ENCODE data around the gene PTPRD. TPM values are rescaled to one million over a fixed set of nuclear protein-coding genes. Genes with fewer than 3 reads are reported as not detected.

The PTPRD gene
- total RNA-seq, 1 donor from 2014 or later = 136 TPM

- no peaks in the 10 kb centered on the region for H3F3A ChIP-seq (ENCODE audit: low read depth)
These were observed 508.0 kb downstream of the PTPRD start for GRCh38 chr9:10104774-10105173.

GRCh38 chr9:10095208-10095607 lies 517.6 kb downstream of the PTPRD start:
- Histone ChIP-seq H3K4me3 (no peak overlapping the region), H3K4me2 (no peak overlapping the region), H3F3A (ENCODE audit: low read depth) (no peaks in the 10 kb centered on the region), H3K27ac (no peak overlapping the region), H3K27me3 (no peaks in the 10 kb centered on the region), H3K9me3 (ENCODE audit: low read depth) (no peaks in the 10 kb centered on the region), H2AFZ (replicated peaks) (no peak overlapping the region), H3K79me2 (ENCODE audit: low read depth) (no peaks in the 10 kb centered on the region), H3K36me3 (no peaks in the 10 kb centered on the region), H3K9ac (no peak overlapping the region), H4K20me1 (ENCODE audit: low read depth) (no peaks in the 10 kb centered on the region), H3K4me1 (no peaks in the 10 kb centered on the region)
- no peak overlapping the region for H3K27ac Mint-ChIP-seq
- TF ChIP-seq EZH2 (IDR thresholded peaks at IDR 0.05) = no peak
- TF ChIP-seq EZH2phosphoT487 (IDR thresholded peaks at IDR 0.05) = no peak
- TF ChIP-seq CTCF (IDR thresholded peaks at IDR 0.05) = no peak
- H3K36me3 Mint-ChIP-seq = no peaks in the 10 kb centered on the region
- no peak overlapping the region for H3K4me3 Mint-ChIP-seq
- H3K4me1 Mint-ChIP-seq = no peaks in the 10 kb centered on the region
- H3K27me3 Mint-ChIP-seq (ENCODE audit: insufficient read depth, low read depth) = no peaks in the 10 kb centered on the region
- DNase-seq (ENCODE audit: low spot score) = no peak
- no peaks in the 10 kb centered on the region for H3K9me3 Mint-ChIP-seq

More at GRCh38 chr9:10104774-10105173, 508.0 kb downstream of the PTPRD start:
- Histone ChIP-seq H3K4me2 (no peak overlapping the region), H3K9ac (no peak overlapping the region), H3K27ac (no peak overlapping the region), H3K27me3 (no peaks in the 10 kb centered on the region), H3K36me3 (no peaks in the 10 kb centered on the region), H4K20me1 (ENCODE audit: low read depth) (no peaks in the 10 kb centered on the region), H3K9me3 (ENCODE audit: low read depth) (no peaks in the 10 kb centered on the region), H3K4me3 (no peak overlapping the region), H2AFZ (replicated peaks) (no peak overlapping the region), H3K79me2 (ENCODE audit: low read depth) (no peaks in the 10 kb centered on the region), H3K4me1 (no peaks in the 10 kb centered on the region)
- no peak overlapping the region for H3K4me3 Mint-ChIP-seq
- H3K9me3 Mint-ChIP-seq = no peaks in the 10 kb centered on the region
- no peaks in the 10 kb centered on the region for H3K4me1 Mint-ChIP-seq
- TF ChIP-seq EZH2phosphoT487 (IDR thresholded peaks at IDR 0.05) (no peak), CTCF (IDR thresholded peaks at IDR 0.05) (no peak), EZH2 (IDR thresholded peaks at IDR 0.05) (no peak)
- H3K36me3 Mint-ChIP-seq = no peaks in the 10 kb centered on the region
- DNase-seq (ENCODE audit: low spot score) = no peak
- H3K27ac Mint-ChIP-seq = no peak overlapping the region
- no peaks in the 10 kb centered on the region for H3K27me3 Mint-ChIP-seq (ENCODE audit: insufficient read depth, low read depth)

- H3K4me3 Mint-ChIP-seq = no peak overlapping the region
These were observed 518.2 kb downstream of the PTPRD start for GRCh38 chr9:10094563-10094962.

More at GRCh38 chr9:10094563-10094962, 518.2 kb downstream of the PTPRD start:
- Histone ChIP-seq H3K4me2 (no peak overlapping the region), H3K36me3 (no peaks in the 10 kb centered on the region), H3K4me1 (no peaks in the 10 kb centered on the region), H3K27ac (no peak overlapping the region), H3K79me2 (ENCODE audit: low read depth) (no peaks in the 10 kb centered on the region), H3F3A (ENCODE audit: low read depth) (no peaks in the 10 kb centered on the region), H3K4me3 (no peak overlapping the region), H4K20me1 (ENCODE audit: low read depth) (no peaks in the 10 kb centered on the region), H2AFZ (replicated peaks) (no peak overlapping the region), H3K9ac (no peak overlapping the region), H3K9me3 (ENCODE audit: low read depth) (no peaks in the 10 kb centered on the region), H3K27me3 (no peaks in the 10 kb centered on the region)
- H3K36me3 Mint-ChIP-seq = no peaks in the 10 kb centered on the region
- no peak overlapping the region for H3K27ac Mint-ChIP-seq
- no peaks in the 10 kb centered on the region for H3K4me1 Mint-ChIP-seq
- H3K27me3 Mint-ChIP-seq (ENCODE audit: insufficient read depth, low read depth) = no peaks in the 10 kb centered on the region
- no peak for TF ChIP-seq EZH2phosphoT487 (IDR thresholded peaks at IDR 0.05)
- TF ChIP-seq CTCF (IDR thresholded peaks at IDR 0.05) = no peak
- TF ChIP-seq EZH2 (IDR thresholded peaks at IDR 0.05) = no peak
- no peaks in the 10 kb centered on the region for H3K9me3 Mint-ChIP-seq
- DNase-seq (ENCODE audit: low spot score) = no peak

Measured in neural progenitor cell (in vitro differentiated cells).